DND-41 (cell line): ENCODE data around the gene RALGPS1.

Source experiments
- CTCF ChIP-seq: IDR thresholded peaks from 2 replicates; pipeline ENCODE4 v1.5.1; 2012; ENCODE audit warnings: borderline replicate concordance, low read length, moderate library complexity, mild to moderate bottlenecking; ENCODE audit not compliant: poor library complexity, severe bottlenecking; ENCODE audit errors: extremely low read depth
- EZH2 ChIP-seq: IDR thresholded peaks from 3 replicates; pipeline ENCODE4 v1.6.1; 2012; ENCODE audit warnings: borderline replicate concordance, low read depth, mild to moderate bottlenecking, moderate library complexity, low read length, inconsistent platforms; ENCODE audit not compliant: severe bottlenecking

GRCh38 chr9:127241354-127241753, 326.8 kb downstream of the RALGPS1 start:
- TF ChIP-seq CTCF (no peak), EZH2 (no peak)
